GM12878 (cell line): Measurements from ENCODE around the gene ANO9. TPM values are rescaled to one million over a fixed set of nuclear protein-coding genes. Genes with fewer than 3 reads are reported as not detected.

Experiments used
- ATAC-seq: fragments of 200-7000 bp; cut with Tn5 transposase; 3 replicates; pipeline ENCODE4 v1.9.1; 2020; ENCODE audit warnings: mild to moderate bottlenecking, moderate library complexity
- BruUV-seq: library from RNA; stranded (reverse); fragments of 400-500 nt; replicated peaks from 2 replicates; lab custom pipeline; 2021; lab: Mats Ljungman, UMichigan
- CTCF ChIA-PET: fragments of 300-600 bp; sonication (Branson Sonifier 250); formaldehyde crosslinking; extraction: SDS; loops from one replicate; lab custom pipeline; 2021; ENCODE audit warnings: inconsistent platforms; lab: Yijun Ruan, JAX
- POLR2A ChIA-PET: fragments of 350-600 bp; formaldehyde crosslinking; extraction: SDS; loops from one replicate; lab custom pipeline; 2021; ENCODE audit warnings: inconsistent platforms; lab: Charles Lee
- RAD21 ChIA-PET: fragments of 300-600 bp; sonication (Branson Sonifier 250); formaldehyde crosslinking; loops from one replicate; lab custom pipeline; 2023; ENCODE audit warnings: antibody characterized with exemption; ENCODE audit not compliant: unreplicated experiment; lab: Charles Lee
- SMC1A ChIA-PET: fragments of 300-600 bp; sonication (Branson Sonifier 250); formaldehyde crosslinking; loops from one replicate; lab custom pipeline; 2023; ENCODE audit not compliant: unreplicated experiment, uncharacterized antibody; lab: Charles Lee
- DNase-seq: peaks from one replicate; pipeline ENCODE4 v3.0.0-alpha.2; 2011; ENCODE audit warnings: low read depth, low spot score
- FAIRE-seq: peaks from 3 replicates; lab custom pipeline; 2011; peaks lifted over from hg19 to GRCh38; lab: Jason Lieb, UNC
- H2AFZ ChIP-seq: 2 replicates; pipeline ENCODE4 v1.6.0; 2011; ENCODE audit warnings: low read depth, low read length, control low read depth; ENCODE audit not compliant: control insufficient read depth
- H3K27ac ChIP-seq: 2 replicates; pipeline ENCODE4 v1.5.1; 2011; ENCODE audit warnings: control low read depth; ENCODE audit not compliant: control insufficient read depth, insufficient read depth
- H3K27me3 ChIP-seq, 2 experiments: replicated peaks in 1 of 2; 2 replicates each; pipeline versions ENCODE4 v1.6.0 to v1.6.1; 2011; ENCODE audit warnings: low read length in 1 of 2; ENCODE audit not compliant: control insufficient read depth in 2 of 2, insufficient read depth in 2 of 2
- H3K36me3 ChIP-seq, 2 experiments: 2 replicates each; pipeline ENCODE4 v1.5.1; 2011; ENCODE audit warnings: low read length in 1 of 2; ENCODE audit not compliant: control insufficient read depth in 2 of 2, insufficient read depth in 2 of 2
- H3K4me1 ChIP-seq: 2 replicates; pipeline ENCODE4 v1.6.1; 2011; ENCODE audit warnings: mild to moderate bottlenecking, low read length, moderate library complexity, mixed read lengths; ENCODE audit not compliant: control insufficient read depth, insufficient read depth
- H3K4me2 ChIP-seq: 2 replicates; pipeline ENCODE4 v1.6.0; 2011; ENCODE audit warnings: control low read depth; ENCODE audit not compliant: control insufficient read depth, insufficient read depth
- H3K4me3 ChIP-seq: fragments of 200-600 bp; sonication (generic); 2 replicates; pipeline ENCODE4 v1.5.1; 2016
- H3K79me2 ChIP-seq: 2 replicates; pipeline ENCODE4 v1.6.0; 2011; ENCODE audit warnings: low read length; ENCODE audit not compliant: control insufficient read depth, insufficient read depth
- H3K9ac ChIP-seq: 2 replicates; pipeline ENCODE4 v1.8.0; 2011; ENCODE audit warnings: low read length, control low read depth, mixed read lengths; ENCODE audit not compliant: control insufficient read depth, insufficient read depth
- H3K9me3 ChIP-seq: replicated peaks from 3 replicates; pipeline ENCODE4 v1.5.1; 2011; ENCODE audit warnings: mild to moderate bottlenecking, low read length; ENCODE audit not compliant: control insufficient read depth, insufficient read depth
- H4K20me1 ChIP-seq: 2 replicates; pipeline ENCODE4 v1.6.0; 2011; ENCODE audit not compliant: control insufficient read depth, insufficient read depth
- ESRRA ChIP-seq: IDR thresholded peaks from 2 replicates; pipeline ENCODE4 v1.6.1; 2012; ENCODE audit warnings: mild to moderate bottlenecking, low read length, improper control_type of control experiment
- MYB ChIP-seq: fragments of 150-350 bp; IDR thresholded peaks from 2 replicates; pipeline ENCODE4 v1.6.1; 2014; ENCODE audit warnings: mild to moderate bottlenecking, low read depth, low read length, borderline replicate concordance
- NFYB ChIP-seq: IDR thresholded peaks from 2 replicates; pipeline ENCODE4 v1.6.1; 2011; ENCODE audit warnings: low read depth, mild to moderate bottlenecking, low read length, improper control_type of control experiment, moderate library complexity; ENCODE audit not compliant: insufficient read depth
- NRF1 ChIP-seq: conservative IDR thresholded peaks from 2 replicates; pipeline ENCODE4 v1.6.1; 2011; ENCODE audit warnings: mild to moderate bottlenecking, low read depth, low read length, improper control_type of control experiment
- SMC3 ChIP-seq: IDR thresholded peaks from 2 replicates; pipeline ENCODE4 v1.6.1; 2011; ENCODE audit warnings: low read length, improper control_type of control experiment, borderline replicate concordance
- TARDBP ChIP-seq: IDR thresholded peaks from 2 replicates; pipeline ENCODE4 v1.6.1; 2016; ENCODE audit warnings: borderline replicate concordance
- ZNF24 ChIP-seq: fragments of 450-650 bp; IDR thresholded peaks from 2 replicates; pipeline ENCODE4 v1.6.1; 2017; ENCODE audit warnings: antibody characterized with exemption, mild to moderate bottlenecking
- WGBS: methylation state at CpG from one replicate; pipeline ENCODE4 v1.1.6; 2016; ENCODE audit warnings: low lambda C conversion rate; ENCODE audit not compliant: insufficient replicate concordance, insufficient coverage; ENCODE audit errors: missing lambda C conversion rate; 5-methylcytosine and 5-hydroxymethylcytosine counted together
- in situ Hi-C: fragments of 300-500 bp; cut with MboI; formaldehyde crosslinking; loops from 9 replicates; pipeline ENCODE4 v1.14.3; 2018; ENCODE audit warnings: mixed read lengths
- intact Hi-C: fragments of 100-400 bp; cut with micrococcal nuclease; formaldehyde crosslinking; loops from one replicate; pipeline ENCODE4 v1.14.2; 2022; ENCODE audit not compliant: unreplicated experiment
- polyA plus RNA-seq, 11 experiments: library from polyadenylated mRNA; depleted of rRNA in 4 of 11; unstranded in 6 of 11; stranded (reverse) in 5 of 11; fragments of >200 nt; fragmentation: Nextera tagmentation in 4 of 11; fragmentation: Illumina TruSeq in 1 of 11; extraction: Ambion mirVana in 4 of 11; extraction: Trizol in 1 of 11; gene quantifications; 1 replicate in 1 of 11; 2 replicates in 10 of 11; pipeline versions ENCODE4 v1.2.1 to v1.2.3, GENCODE V29; 2011 to 2016; ENCODE audit warnings: inconsistent platforms in 2 of 11, missing spikeins in 2 of 11, low read depth in 1 of 11
- total RNA-seq, 4 experiments: library from RNA; depleted of rRNA in 3 of 4; stranded (reverse); fragments of >200 nt in 3 of 4; fragmentation: Illumina TruSeq in 1 of 4; extraction: Trizol in 1 of 4; gene quantifications; 2 replicates each; pipeline versions ENCODE4 v1.2.1 to v1.2.3, GENCODE V29; 2013 to 2021
- TF ChIP-seq, protein P1 (sequence below): fragments of 450-650 bp; IDR thresholded peaks from 2 replicates; pipeline ENCODE4 v1.6.1; 2017; ENCODE audit warnings: mild to moderate bottlenecking, moderate library complexity

Gene ANO9
- total and polyA plus RNA-seq, 10 of the 15 experiments (the other 5 are each of a cell fraction or from before 2014, with no cell fraction given), result 0.21 to 42.3 (median 12.0) TPM

DNA sequence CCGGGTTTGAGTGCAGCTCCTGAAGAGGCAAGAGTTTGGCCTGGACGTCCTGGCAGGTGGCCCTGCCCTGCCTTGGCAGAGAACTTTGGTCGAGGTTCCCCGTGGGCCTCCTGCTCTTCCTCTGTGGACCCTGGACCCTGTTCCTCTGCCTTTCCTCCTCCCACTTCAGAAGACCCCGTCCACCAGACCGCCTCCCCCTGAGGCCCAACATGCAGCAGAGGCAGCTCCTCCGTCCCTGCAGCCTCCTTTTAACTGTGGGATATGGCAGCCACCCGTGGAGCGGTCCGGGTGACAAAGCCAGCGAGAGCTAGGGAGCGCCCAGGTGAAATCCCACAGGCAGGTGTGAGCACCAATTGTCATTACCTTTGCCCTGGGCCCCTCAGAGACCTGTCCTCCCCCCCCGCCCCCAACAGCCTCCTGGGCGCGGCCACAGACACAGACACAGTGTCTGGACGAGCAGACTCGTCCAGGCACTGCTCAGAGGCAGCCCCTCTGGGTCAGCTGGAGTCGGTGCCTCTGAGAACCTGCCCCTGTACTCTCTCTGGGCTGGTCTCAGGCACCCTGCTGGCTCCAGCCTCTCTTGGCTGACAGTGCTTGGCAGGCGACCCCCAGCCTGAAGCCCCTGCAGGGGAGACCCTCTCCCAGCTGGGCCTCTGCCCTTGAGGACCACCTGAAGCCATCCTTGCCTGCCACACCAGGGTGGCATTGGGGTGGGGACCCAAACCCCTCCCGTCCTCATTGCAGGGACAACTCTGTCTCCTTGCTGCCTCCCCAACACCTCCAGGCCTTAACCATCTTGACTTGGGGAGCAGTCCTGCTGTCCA is 4.2 kb upstream of the ANO9 start:
- Histone ChIP-seq H3K27ac (no peak overlapping the region), H3K4me2 (no peak overlapping the region), H4K20me1 (no peaks in the 10 kb centered on the region), H3K4me1 (peaks cover 15% of the 10 kb centered on the region), H3K9me3 (no peaks in the 10 kb centered on the region), H3K79me2 (peaks cover 12% of the 10 kb centered on the region), H3K36me3 (no peaks in the 10 kb centered on the region), H2AFZ (no peak overlapping the region), H3K27me3 (no peaks in the 10 kb centered on the region), H3K9ac (no peak overlapping the region), H3K4me3 (no peak overlapping the region)
- in situ Hi-C loops, result no loop called here
- ATAC-seq, result no peak
- ChIA-PET POLR2A (interaction anchor here (0.7 to 3.6 kb wide), 2 partner anchors 60 to 363 kb away, joined by 4 to 12 read pairs; partner anchors contain the start of gene RNH1), SMC1A (no interaction called here), RAD21 (no interaction called here), CTCF (interaction anchor here (2.4 kb wide), 1 partner anchor 195 kb away, joined by 5 read pairs; no protein-coding TSS in a partner anchor)
- TF ChIP-seq NFYB, result no peak
- TF ChIP-seq TARDBP, result no peak
- no peak for TF ChIP-seq NRF1
- no peak for TF ChIP-seq ZNF24
- no peak for TF ChIP-seq MYB
- TF ChIP-seq ESRRA, result no peak
- TF ChIP-seq, protein P1, sequence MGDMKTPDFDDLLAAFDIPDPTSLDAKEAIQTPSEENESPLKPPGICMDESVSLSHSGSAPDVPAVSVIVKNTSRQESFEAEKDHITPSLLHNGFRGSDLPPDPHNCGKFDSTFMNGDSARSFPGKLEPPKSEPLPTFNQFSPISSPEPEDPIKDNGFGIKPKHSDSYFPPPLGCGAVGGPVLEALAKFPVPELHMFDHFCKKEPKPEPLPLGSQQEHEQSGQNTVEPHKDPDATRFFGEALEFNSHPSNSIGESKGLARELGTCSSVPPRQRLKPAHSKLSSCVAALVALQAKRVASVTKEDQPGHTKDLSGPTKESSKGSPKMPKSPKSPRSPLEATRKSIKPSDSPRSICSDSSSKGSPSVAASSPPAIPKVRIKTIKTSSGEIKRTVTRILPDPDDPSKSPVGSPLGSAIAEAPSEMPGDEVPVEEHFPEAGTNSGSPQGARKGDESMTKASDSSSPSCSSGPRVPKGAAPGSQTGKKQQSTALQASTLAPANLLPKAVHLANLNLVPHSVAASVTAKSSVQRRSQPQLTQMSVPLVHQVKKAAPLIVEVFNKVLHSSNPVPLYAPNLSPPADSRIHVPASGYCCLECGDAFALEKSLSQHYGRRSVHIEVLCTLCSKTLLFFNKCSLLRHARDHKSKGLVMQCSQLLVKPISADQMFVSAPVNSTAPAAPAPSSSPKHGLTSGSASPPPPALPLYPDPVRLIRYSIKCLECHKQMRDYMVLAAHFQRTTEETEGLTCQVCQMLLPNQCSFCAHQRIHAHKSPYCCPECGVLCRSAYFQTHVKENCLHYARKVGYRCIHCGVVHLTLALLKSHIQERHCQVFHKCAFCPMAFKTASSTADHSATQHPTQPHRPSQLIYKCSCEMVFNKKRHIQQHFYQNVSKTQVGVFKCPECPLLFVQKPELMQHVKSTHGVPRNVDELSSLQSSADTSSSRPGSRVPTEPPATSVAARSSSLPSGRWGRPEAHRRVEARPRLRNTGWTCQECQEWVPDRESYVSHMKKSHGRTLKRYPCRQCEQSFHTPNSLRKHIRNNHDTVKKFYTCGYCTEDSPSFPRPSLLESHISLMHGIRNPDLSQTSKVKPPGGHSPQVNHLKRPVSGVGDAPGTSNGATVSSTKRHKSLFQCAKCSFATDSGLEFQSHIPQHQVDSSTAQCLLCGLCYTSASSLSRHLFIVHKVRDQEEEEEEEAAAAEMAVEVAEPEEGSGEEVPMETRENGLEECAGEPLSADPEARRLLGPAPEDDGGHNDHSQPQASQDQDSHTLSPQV, result no peak
- TF ChIP-seq SMC3, result no peak
- DNase-seq, result no peak
- WGBS, result 35% methylated on average over 12 of the region's 20 CpGs
- no TSS peak for BruUV-seq
- FAIRE-seq, result no peak
- intact Hi-C loops, result loop anchor here (10.0 kb wide), 2 partner anchors 141 to 241 kb away; partner anchors contain the start of genes BET1L, IFITM2 and RIC8A
